Right forelimb (tissue), 1 donor: Measurements from ENCODE around the gene TAAR9.

Experiments
- DNase-seq: peaks from one replicate; pipeline ENCODE4 v3.0.0-alpha.2; 2018

TAAR9 gene

GRCh38 chr6:132537977-132538376 is at the start of gene TAAR9:
Gene TAAR9, plus strand, starts transcription at chr6:132538277. Its CDS starts 13 bp downstream, at chr6:132538290.
- no peak for DNase-seq

- DNase-seq: no peak
Measured at GRCh38 chr6:132489376-132489775, 48.7 kb upstream of the TAAR9 start.

GRCh38 chr6:132490024-132490423 is 48.1 kb upstream of the TAAR9 start:
- DNase-seq: no peak

DNA sequence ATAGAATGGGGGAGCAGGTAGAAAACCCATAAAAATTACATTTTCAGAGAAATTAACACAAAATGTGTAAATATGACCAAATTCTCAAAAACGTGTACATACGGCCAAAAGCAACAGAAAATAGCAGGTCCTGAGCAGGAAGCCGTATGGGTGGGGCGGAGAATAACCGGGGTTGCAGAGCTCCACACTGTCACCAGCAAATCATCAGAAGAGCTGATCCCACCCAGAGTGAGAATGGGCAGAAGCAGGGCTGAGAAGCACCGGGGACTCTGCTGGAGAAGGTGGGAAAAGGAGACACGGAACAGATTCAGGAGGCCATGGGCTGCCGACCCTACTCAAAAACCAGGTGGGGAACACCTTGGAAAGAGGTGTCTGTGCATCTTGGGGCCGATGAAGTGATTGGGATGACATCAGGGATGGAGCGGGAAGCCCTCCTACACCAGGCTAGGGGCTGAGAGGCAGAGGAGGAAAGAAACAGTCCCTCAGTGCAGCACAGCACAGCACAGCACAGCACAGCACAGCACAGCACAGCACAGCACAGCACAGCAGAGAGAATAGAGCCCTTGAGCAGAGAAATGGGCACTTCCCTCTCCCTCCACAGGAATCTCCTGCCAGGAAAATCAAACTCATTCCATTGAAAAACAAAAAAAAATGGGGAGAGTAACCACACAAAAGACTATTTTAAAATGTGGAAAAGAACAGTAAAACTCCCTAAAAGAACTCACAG is 47.4 kb upstream of the TAAR9 start:
- no peak for DNase-seq

GRCh38 chr6:132491303-132491702 is 46.8 kb upstream of the TAAR9 start:
- no peak for DNase-seq

DNA sequence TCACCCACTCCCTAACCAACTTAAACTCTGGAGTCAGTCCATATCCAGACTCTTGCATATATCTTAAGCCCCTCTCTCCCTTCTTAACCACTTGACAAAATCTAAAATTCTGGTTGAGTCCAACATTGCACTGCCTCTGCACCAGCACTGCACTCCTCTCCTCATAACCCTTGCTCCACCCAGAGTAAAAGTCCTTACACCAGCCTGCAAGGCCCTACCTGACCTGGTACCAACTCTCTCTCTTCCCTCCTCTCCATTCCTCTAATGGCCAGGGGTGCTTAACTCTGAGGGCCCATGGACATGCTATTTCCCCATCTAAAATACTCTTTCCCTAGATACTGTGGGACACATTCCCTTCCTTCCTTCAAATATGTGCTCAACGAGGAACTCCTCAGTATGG is 46.2 kb upstream of the TAAR9 start:
- DNase-seq: no peak

DNA sequence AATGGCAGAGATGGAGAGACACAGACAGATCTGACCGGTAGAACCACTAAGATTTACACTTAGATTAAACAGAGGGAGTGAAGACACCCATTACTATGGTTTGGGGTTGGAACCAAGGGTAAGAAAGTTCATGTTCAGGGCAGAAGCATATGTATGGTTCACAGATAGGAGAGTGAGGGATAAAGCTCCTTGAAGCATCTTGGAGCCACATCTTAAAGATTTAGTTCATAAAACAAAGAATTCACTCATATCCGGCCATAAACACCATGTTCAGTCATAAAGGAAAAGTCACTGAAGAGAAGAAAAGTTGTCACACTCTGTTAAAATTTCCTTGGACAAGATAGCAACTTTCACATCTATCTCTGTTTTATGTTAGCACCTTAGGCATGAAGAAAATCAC is 43.1 kb upstream of the TAAR9 start:
- no peak for DNase-seq

DNA sequence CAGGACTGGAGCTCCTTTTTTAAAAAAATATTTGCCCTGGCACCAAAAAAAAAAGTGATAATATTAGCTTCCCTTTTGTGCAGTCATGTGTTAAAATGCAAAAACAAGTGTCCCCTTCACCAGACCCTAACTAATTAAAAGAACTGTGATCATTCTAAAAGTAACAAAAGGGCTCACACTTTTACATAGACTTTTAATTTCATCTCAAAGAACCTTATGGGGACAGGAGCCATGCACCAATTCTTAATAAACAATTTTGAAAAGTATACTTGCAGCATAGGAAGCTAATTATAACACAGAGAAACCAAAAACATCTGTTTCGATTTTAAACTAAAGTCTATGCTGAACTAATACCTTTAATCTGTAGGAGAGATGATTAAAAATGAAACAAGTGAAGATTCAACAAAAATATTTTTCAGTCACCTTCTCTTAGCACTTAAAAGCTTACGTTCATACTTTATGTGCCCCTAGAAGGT is 42.4 kb upstream of the TAAR9 start:
- no peak for DNase-seq

DNA sequence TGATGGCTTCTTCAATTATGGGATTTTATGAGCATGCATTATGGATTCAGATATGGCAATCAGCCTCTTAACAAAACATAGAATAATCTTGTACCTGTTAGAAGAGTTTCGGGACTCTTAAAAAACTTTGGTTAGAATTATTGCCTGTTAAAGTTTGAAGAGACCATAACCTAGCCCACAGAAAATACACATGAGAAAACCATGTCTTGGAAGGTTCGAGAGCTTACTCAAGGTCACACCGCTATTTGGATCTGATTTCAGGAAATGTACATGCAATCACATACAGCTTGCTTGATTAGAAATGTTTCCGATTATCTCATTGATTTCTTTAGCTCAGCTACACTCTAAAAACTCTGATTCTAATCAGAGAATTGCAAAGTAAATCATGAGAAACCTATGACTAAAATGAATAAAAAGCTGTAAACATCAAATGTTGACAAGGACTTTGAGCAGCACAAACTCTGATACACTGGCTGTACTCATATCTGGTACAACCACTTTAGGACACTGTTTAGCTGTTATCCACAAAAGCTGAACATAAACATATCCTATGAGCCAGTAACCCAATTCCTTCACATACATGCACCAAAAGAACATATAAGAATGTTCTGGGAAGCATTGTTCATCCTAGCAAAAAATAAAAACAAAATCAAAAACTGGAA is 41.4 kb upstream of the TAAR9 start:
- no peak for DNase-seq

GRCh38 chr6:132498638-132499037 is 39.4 kb upstream of the TAAR9 start:
- DNase-seq: no peak

DNA sequence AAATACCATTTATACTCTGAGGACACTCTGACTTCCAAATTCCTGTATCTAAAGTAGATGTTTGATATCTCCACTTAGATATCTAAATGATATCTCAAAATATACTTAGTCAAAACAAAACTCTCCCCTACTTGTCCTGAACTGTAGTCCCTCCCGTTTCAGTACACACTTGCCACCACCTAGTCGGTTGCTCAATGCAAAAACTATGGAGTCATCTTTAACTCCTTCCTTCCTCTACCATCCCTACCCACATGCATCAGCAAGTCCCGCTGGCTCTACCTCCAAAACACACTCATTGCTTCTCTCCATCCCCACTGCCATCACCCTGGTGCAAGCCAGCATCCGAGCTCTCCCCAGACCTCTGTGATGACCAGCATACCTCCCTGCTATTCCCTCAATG is 38.3 kb upstream of the TAAR9 start:
- no peak for DNase-seq

- no peak for DNase-seq
Measured at GRCh38 chr6:132504757-132505156, 33.3 kb upstream of the TAAR9 start.

GRCh38 chr6:132505158-132505557 is 32.9 kb upstream of the TAAR9 start:
- no peak for DNase-seq

DNA sequence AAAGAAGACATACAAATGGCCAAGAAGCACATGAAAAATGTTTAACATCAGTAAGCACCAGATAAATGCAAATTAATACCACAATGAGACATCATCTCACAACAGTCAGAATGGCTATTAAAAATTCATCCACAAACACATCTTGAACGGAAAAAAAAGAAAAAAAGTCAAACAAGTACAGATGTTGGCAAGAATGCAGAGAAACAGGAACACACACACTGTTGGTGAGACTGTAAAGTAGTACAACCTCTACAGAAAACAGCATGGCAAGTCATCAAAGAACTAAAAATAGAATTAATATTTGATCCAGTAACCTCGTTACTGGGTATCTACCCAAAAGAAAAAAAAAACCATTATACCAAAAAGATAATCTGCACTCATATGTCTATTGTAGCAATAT is 31.6 kb upstream of the TAAR9 start:
- no peak for DNase-seq

- DNase-seq: no peak
Measured at GRCh38 chr6:132506869-132507808, 30.9 kb upstream of the TAAR9 start.

GRCh38 chr6:132511210-132511830 is 26.8 kb upstream of the TAAR9 start:
- no peak for DNase-seq

DNA sequence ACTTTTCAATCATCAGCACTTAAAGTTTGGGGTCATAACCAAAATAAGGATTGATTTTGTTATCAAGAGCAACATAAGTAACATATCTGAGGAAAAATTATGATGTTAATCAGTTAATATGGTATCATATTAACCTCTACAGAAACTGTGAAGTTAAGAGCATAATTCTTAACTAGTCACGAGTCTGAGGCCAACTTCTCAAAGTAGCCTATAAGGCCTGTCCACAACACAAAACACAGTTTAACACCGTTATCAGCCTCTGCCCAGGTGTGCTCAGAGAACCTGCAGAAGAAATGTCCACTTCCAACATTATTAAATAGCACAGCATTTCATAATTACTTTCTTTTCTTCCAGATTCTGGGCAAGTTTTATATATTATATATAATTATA is 26.3 kb upstream of the TAAR9 start:
- no peak for DNase-seq

GRCh38 chr6:132512342-132512637 is 25.8 kb upstream of the TAAR9 start:
- no peak for DNase-seq

GRCh38 chr6:132512638-132513632 is 25.1 kb upstream of the TAAR9 start, which contains the start of gene STX7:
Gene STX7, minus strand, starts transcription at chr6:132513116. Its CDS starts 9,586 bp downstream, at chr6:132503530.
- peak; percentile 92 for DNase-seq

- no peak for DNase-seq
Measured at GRCh38 chr6:132513831-132514545, 24.1 kb upstream of the TAAR9 start.

DNA sequence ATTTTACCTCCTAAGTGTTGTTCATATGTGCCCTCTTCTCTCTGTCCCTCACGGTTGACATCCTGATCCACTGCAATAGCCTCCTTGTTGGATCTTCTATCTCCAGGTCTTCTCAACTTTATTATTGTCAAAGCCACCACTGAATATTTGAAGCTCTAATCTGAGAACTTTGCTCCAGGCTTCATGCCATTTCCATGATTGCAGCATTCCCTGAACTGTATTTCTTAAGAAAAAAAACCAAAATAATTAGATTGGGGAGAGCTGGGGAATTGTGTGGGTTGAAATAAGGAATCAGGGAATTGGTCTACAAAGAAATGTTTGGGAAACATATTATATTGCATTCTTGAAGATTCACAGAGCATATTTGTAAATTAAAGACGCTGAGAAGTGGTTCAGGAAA is 22.7 kb upstream of the TAAR9 start:
- DNase-seq: no peak
